BJ (cell line): ENCODE measurements around the gene CLRN1. TPM values are rescaled to one million over a fixed set of nuclear protein-coding genes. Genes with fewer than 3 reads are reported as not detected.

Source experiments
- CTCF ChIA-PET: fragments of 350-600 bp; formaldehyde crosslinking; extraction: SDS; loops from one replicate; lab custom pipeline; 2021; ENCODE audit warnings: antibody characterized with exemption, inconsistent platforms; lab: Yijun Ruan, JAX
- POLR2A ChIA-PET: fragments of 300-600 bp; sonication (Branson Sonifier 250); formaldehyde crosslinking; extraction: SDS; loops from one replicate; lab custom pipeline; 2021; ENCODE audit warnings: antibody characterized with exemption; lab: Charles Lee
- DNase-seq: peaks from one replicate; pipeline ENCODE4 v3.0.0-alpha.2; 2011; ENCODE audit warnings: low read depth
- H3K27me3 ChIP-seq: 2 replicates; pipeline ENCODE4 v1.6.0; 2011; ENCODE audit warnings: low read length; ENCODE audit not compliant: control insufficient read depth, insufficient read depth
- H3K36me3 ChIP-seq: 2 replicates; pipeline ENCODE4 v1.5.1; 2011; ENCODE audit warnings: low read length; ENCODE audit not compliant: control insufficient read depth, insufficient read depth
- H3K4me3 ChIP-seq: 2 replicates; pipeline ENCODE4 v1.5.1; 2011; ENCODE audit warnings: low read depth, mild to moderate bottlenecking, control low read depth, low read length
- CTCF ChIP-seq: IDR thresholded peaks from 2 replicates; pipeline ENCODE4 v1.5.1; 2011; ENCODE audit warnings: low read depth, mild to moderate bottlenecking, control low read depth, inconsistent platforms, low read length, moderate library complexity; ENCODE audit not compliant: insufficient read depth
- polyA plus RNA-seq: library from polyadenylated mRNA; depleted of rRNA; stranded (reverse); fragments of >200 nt; gene quantifications from 2 replicates; pipeline ENCODE4 v1.2.3, GENCODE V29; 2011

The CLRN1 gene
- polyA plus RNA-seq, 1 experiment, result not detected

DNA sequence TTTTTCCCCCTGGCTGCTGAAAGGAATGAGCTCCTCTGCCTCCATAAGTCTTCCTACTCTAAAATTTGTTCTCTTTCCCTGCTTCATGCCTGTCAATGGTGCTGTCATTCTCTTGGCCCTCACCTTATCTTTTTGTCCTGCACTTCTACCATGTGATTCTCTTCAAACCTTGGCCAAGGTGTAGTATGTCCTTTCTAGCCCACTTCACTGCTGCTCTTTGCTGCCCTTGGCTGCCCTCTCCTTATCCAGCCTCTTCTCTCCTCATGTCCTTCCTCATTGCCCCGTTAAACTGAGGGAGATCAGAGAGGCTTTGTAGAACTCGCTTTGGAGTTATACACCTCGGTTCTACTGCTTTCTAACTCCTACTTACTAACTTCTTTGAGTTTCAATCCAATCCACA lies 87.0 kb downstream of the CLRN1 start:
- TF ChIP-seq CTCF, result no peak
- no peak for DNase-seq
- no peaks in the 10 kb centered on the region for H3K36me3 ChIP-seq
- H3K4me3 ChIP-seq, result no peak overlapping the region
- ChIA-PET CTCF (no interaction called here), POLR2A (no interaction called here)
- peaks cover 2% of the 10 kb centered on the region for H3K27me3 ChIP-seq

DNA sequence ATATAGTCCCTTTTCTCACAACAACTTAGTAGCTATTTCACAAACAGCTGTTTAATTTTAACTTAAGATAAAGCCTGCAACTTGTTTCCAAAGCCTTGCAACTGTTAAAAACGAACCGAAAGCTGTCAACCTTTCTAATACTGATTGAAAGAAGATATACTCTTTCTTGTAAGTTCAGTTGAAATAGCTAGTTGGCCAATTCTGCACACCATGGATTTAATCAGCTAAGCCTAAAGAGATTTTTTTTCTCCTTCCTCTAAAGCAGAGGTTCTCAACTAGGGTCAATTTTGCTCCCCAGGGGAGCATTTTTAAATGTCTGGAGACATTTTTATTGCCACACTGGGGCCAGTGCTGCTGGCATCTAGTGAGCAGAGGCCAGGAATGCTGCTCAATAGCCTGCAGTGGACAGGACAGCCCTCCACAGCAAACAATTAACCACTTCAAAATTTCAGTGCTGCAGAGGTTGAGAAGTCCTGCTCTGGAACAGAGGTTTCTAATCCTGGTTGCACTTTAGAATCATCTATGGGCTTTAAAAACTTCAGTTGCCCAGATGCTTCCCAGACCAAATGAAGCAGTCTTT lies 93.4 kb downstream of the CLRN1 start:
- CTCF ChIA-PET, result interaction anchor here (1.6 kb wide), 1 partner anchor 158 kb away, joined by 5 read pairs; no protein-coding TSS in a partner anchor

DNA sequence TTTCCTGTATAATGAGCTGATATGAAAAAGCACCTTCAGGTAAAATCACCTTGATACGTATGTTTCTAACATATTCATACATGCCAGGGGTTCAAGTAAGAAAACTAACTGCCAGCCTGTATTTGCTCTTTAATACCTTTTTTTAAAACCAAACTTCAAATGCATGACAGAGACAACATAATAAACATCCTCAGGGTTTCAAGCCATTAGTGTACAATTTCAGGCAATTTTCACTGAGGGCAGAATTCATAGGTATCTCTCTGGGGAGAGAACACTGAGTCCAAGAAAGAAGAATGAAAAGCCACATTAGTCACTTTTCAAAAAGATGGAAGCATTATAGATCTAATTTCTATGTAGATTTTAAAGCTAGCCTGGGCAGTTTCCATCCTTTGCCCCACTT lies 94.2 kb downstream of the CLRN1 start:
- POLR2A ChIA-PET, result interaction anchor here (0.6 kb wide), 1 partner anchor 157 kb away, joined by 3 read pairs; no protein-coding TSS in a partner anchor
- Histone ChIP-seq H3K36me3 (no peaks in the 10 kb centered on the region), H3K27me3 (no peaks in the 10 kb centered on the region), H3K4me3 (no peak overlapping the region)
- no peak for DNase-seq
- CTCF ChIA-PET, result interaction anchor here (1.6 kb wide), 1 partner anchor 157 kb away, joined by 5 read pairs; no protein-coding TSS in a partner anchor
- no peak for TF ChIP-seq CTCF

More for the DNA sequence above, 93.4 kb downstream of the CLRN1 start:
- H3K36me3 ChIP-seq, result no peaks in the 10 kb centered on the region
- no peak for DNase-seq
- TF ChIP-seq CTCF, result no peak
- H3K27me3 ChIP-seq, result peaks cover 2% of the 10 kb centered on the region
- no peak overlapping the region for H3K4me3 ChIP-seq
- POLR2A ChIA-PET, result no interaction called here

GRCh38 chr3:150877303-150877702 lies 95.2 kb downstream of the CLRN1 start:
- no peak for DNase-seq
- no peak overlapping the region for H3K4me3 ChIP-seq
- H3K36me3 ChIP-seq, result no peaks in the 10 kb centered on the region
- POLR2A ChIA-PET, result no interaction called here
- no peaks in the 10 kb centered on the region for H3K27me3 ChIP-seq
- CTCF ChIA-PET, result interaction anchor here (1.1 kb wide), 1 partner anchor 156 kb away, joined by 5 read pairs; no protein-coding TSS in a partner anchor
- no peak for TF ChIP-seq CTCF

GRCh38 chr3:150876611-150877265 lies 95.8 kb downstream of the CLRN1 start:
- Histone ChIP-seq H3K4me3 (no peak overlapping the region), H3K36me3 (no peaks in the 10 kb centered on the region), H3K27me3 (no peaks in the 10 kb centered on the region)
- DNase-seq, result no peak
- POLR2A ChIA-PET, result no interaction called here
- no peak for TF ChIP-seq CTCF
- CTCF ChIA-PET, result interaction anchor here (1.1 kb wide), 1 partner anchor 155 kb away, joined by 5 read pairs; no protein-coding TSS in a partner anchor
